Stimulated activated naive CD8-positive, alpha-beta T cell treated with anti-CD3 and anti-CD28 coated beads, Interleukin-15, Interleukin-2, amounts not matched to agents 100 ng/mL and 50 ng/mL, for 24 hours (primary cell): Measurements from ENCODE around the gene C1QL1.
"Not testable (repeated sequence)": the region's sequence is repeated elsewhere in the genome, so short reads cannot be mapped to it uniquely, and the experiment has no call there.

Experiments used
- H3K27ac Mint-ChIP-seq: one replicate; pipeline ENCODE4 v1.8.0; 2021; ENCODE audit warnings: mild to moderate bottlenecking, mixed read lengths
- H3K27me3 Mint-ChIP-seq: one replicate; pipeline ENCODE4 v1.8.0; 2021; ENCODE audit warnings: mixed read lengths
- H3K36me3 Mint-ChIP-seq: one replicate; pipeline ENCODE4 v1.8.0; 2021; ENCODE audit warnings: low read depth, mixed read lengths
- H3K4me1 Mint-ChIP-seq: one replicate; pipeline ENCODE4 v1.8.0; 2021; ENCODE audit warnings: low read depth, mixed read lengths
- H3K4me3 Mint-ChIP-seq: one replicate; pipeline ENCODE4 v1.8.0; 2021; ENCODE audit warnings: mild to moderate bottlenecking, mixed read lengths
- H3K9me3 Mint-ChIP-seq: one replicate; pipeline ENCODE4 v1.8.0; 2021; ENCODE audit warnings: mixed read lengths

C1QL1 gene

GRCh38 chr17:44956998-44957981, 10.8 kb downstream of the C1QL1 start:
- no peak overlapping the region for H3K27ac Mint-ChIP-seq
- H3K4me3 Mint-ChIP-seq = no peak overlapping the region
- peaks cover 8% of the 10 kb centered on the region for H3K4me1 Mint-ChIP-seq
- peaks cover 13% of the 10 kb centered on the region for H3K27me3 Mint-ChIP-seq
- no peaks in the 10 kb centered on the region for H3K36me3 Mint-ChIP-seq
- H3K9me3 Mint-ChIP-seq = no peaks in the 10 kb centered on the region

GRCh38 chr17:44955674-44956425, 12.3 kb downstream of the C1QL1 start:
- H3K36me3 Mint-ChIP-seq = no peaks in the 10 kb centered on the region
- H3K4me1 Mint-ChIP-seq = peaks cover 8% of the 10 kb centered on the region
- H3K27ac Mint-ChIP-seq = no peak overlapping the region
- H3K4me3 Mint-ChIP-seq = no peak overlapping the region
- H3K27me3 Mint-ChIP-seq = peaks cover 9% of the 10 kb centered on the region
- H3K9me3 Mint-ChIP-seq = no peaks in the 10 kb centered on the region

GRCh38 chr17:44952946-44953475, 15.1 kb downstream of the C1QL1 start:
- H3K27ac Mint-ChIP-seq = no peak overlapping the region
- H3K9me3 Mint-ChIP-seq = no peaks in the 10 kb centered on the region
- H3K4me1 Mint-ChIP-seq = peaks cover 9% of the 10 kb centered on the region
- H3K27me3 Mint-ChIP-seq = no peaks in the 10 kb centered on the region
- H3K4me3 Mint-ChIP-seq = no peak overlapping the region
- H3K36me3 Mint-ChIP-seq = no peaks in the 10 kb centered on the region

GRCh38 chr17:44948315-44948795, 19.7 kb downstream of the C1QL1 start:
- peaks cover 21% of the 10 kb centered on the region for H3K36me3 Mint-ChIP-seq
- peaks cover 4% of the 10 kb centered on the region for H3K27me3 Mint-ChIP-seq
- peaks cover 19% of the 10 kb centered on the region for H3K4me1 Mint-ChIP-seq
- no peaks in the 10 kb centered on the region for H3K9me3 Mint-ChIP-seq
- peak overlapping the region; percentile 90 for H3K4me3 Mint-ChIP-seq
- H3K27ac Mint-ChIP-seq = peak overlapping the region; percentile 83

GRCh38 chr17:44947461-44948314, 20.4 kb downstream of the C1QL1 start, which contains the start of gene KIF18B:
Gene KIF18B (minus strand): TSS chr17:44947773. CDS start chr17:44936344, 11,429 bp downstream.
- Mint-ChIP-seq H3K9me3 (no peaks in the 10 kb centered on the region), H3K27ac (peak within 1 kb of the TSS; percentile 83), H3K27me3 (peaks cover 4% of the 10 kb centered on the region), H3K4me3 (peak within 1 kb of the TSS; percentile 90), H3K4me1 (peaks cover 19% of the 10 kb centered on the region), H3K36me3 (peaks cover 21% of the 10 kb centered on the region)

GRCh38 chr17:44945652-44946051, 22.5 kb downstream of the C1QL1 start:
- peaks cover 29% of the 10 kb centered on the region for H3K36me3 Mint-ChIP-seq
- not testable (repeated sequence) for H3K9me3 Mint-ChIP-seq, H3K27me3 Mint-ChIP-seq, H3K27ac Mint-ChIP-seq
- peaks cover 19% of the 10 kb centered on the region for H3K4me1 Mint-ChIP-seq
- H3K4me3 Mint-ChIP-seq = peak overlapping the region; percentile 90

- H3K4me3 Mint-ChIP-seq = no peak overlapping the region
- no peak overlapping the region for H3K27ac Mint-ChIP-seq
- H3K4me1 Mint-ChIP-seq = peaks cover 6% of the 10 kb centered on the region
- peaks cover 46% of the 10 kb centered on the region for H3K36me3 Mint-ChIP-seq
- peaks cover 4% of the 10 kb centered on the region for H3K27me3 Mint-ChIP-seq
- no peaks in the 10 kb centered on the region for H3K9me3 Mint-ChIP-seq
Measured at GRCh38 chr17:44942456-44942855, 25.6 kb downstream of the C1QL1 start.

GRCh38 chr17:44941712-44942331, 26.3 kb downstream of the C1QL1 start:
- no peak overlapping the region for H3K4me3 Mint-ChIP-seq
- no peak overlapping the region for H3K27ac Mint-ChIP-seq
- H3K4me1 Mint-ChIP-seq = peaks cover 6% of the 10 kb centered on the region
- H3K27me3 Mint-ChIP-seq = peaks cover 4% of the 10 kb centered on the region
- no peaks in the 10 kb centered on the region for H3K9me3 Mint-ChIP-seq
- H3K36me3 Mint-ChIP-seq = peaks cover 52% of the 10 kb centered on the region

GRCh38 chr17:44940768-44941167, 27.3 kb downstream of the C1QL1 start:
- no peaks in the 10 kb centered on the region for H3K9me3 Mint-ChIP-seq
- no peaks in the 10 kb centered on the region for H3K27me3 Mint-ChIP-seq
- H3K4me1 Mint-ChIP-seq = no peaks in the 10 kb centered on the region
- no peak overlapping the region for H3K4me3 Mint-ChIP-seq
- H3K36me3 Mint-ChIP-seq = peaks cover 46% of the 10 kb centered on the region
- H3K27ac Mint-ChIP-seq = no peak overlapping the region

- H3K27ac Mint-ChIP-seq = no peak overlapping the region
- no peaks in the 10 kb centered on the region for H3K27me3 Mint-ChIP-seq
- no peak overlapping the region for H3K4me3 Mint-ChIP-seq
- H3K36me3 Mint-ChIP-seq = peaks cover 50% of the 10 kb centered on the region
- H3K9me3 Mint-ChIP-seq = no peaks in the 10 kb centered on the region
- no peaks in the 10 kb centered on the region for H3K4me1 Mint-ChIP-seq
Measured at GRCh38 chr17:44940317-44940716, 27.8 kb downstream of the C1QL1 start.

- peaks cover 52% of the 10 kb centered on the region for H3K36me3 Mint-ChIP-seq
- no peaks in the 10 kb centered on the region for H3K9me3 Mint-ChIP-seq
- H3K27ac Mint-ChIP-seq = no peak overlapping the region
Measured at GRCh38 chr17:44935116-44935515, 33.0 kb downstream of the C1QL1 start.

GRCh38 chr17:44934745-44935105, 33.4 kb downstream of the C1QL1 start:
- Mint-ChIP-seq H3K36me3 (peaks cover 53% of the 10 kb centered on the region), H3K9me3 (no peaks in the 10 kb centered on the region), H3K4me3 (no peak overlapping the region), H3K27me3 (no peaks in the 10 kb centered on the region), H3K4me1 (no peaks in the 10 kb centered on the region), H3K27ac (no peak overlapping the region)

More at GRCh38 chr17:44935116-44935515, 33.0 kb downstream of the C1QL1 start:
- Mint-ChIP-seq H3K4me3 (no peak overlapping the region), H3K4me1 (no peaks in the 10 kb centered on the region), H3K27me3 (no peaks in the 10 kb centered on the region)

GRCh38 chr17:44933824-44934744, 34.0 kb downstream of the C1QL1 start:
- no peak overlapping the region for H3K4me3 Mint-ChIP-seq
- no peaks in the 10 kb centered on the region for H3K27me3 Mint-ChIP-seq
- no peak overlapping the region for H3K27ac Mint-ChIP-seq
- H3K4me1 Mint-ChIP-seq = no peaks in the 10 kb centered on the region
- no peaks in the 10 kb centered on the region for H3K9me3 Mint-ChIP-seq
- H3K36me3 Mint-ChIP-seq = peaks cover 52% of the 10 kb centered on the region
